HL-60/S4 treated with retinoic acid at 250 ng/mL for 4 days and 3 days (cell line): ENCODE results near the gene FMN2.

ENCODE experiments used
- in situ Hi-C: fragments of 300-500 bp; cut with MboI; formaldehyde crosslinking; loops from 2 replicates; pipeline ENCODE4 v1.7.0; 2022; ENCODE audit warnings: low sequenced_read_pairs

The FMN2 gene

DNA sequence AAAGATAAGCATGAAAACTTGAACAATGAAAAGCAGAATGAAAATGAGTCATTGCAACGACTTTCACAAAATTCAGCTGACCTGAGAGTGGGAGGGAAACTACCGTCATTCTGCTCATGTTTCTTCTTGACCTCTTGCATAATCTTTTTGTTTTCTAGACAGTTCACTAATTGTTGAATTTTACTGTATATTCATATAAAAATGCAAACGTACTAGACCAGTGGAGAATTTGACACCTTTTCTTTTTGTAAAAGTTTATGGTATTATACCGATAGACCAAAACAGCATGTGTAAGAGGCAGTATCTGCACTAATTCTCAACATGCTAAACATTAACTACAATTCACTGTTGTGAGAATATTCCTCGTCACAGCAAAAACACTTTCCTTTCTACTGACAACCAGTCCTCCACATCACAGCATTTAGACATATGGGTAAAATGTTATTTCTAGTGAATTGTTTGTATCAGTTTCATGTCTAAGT lies 382.5 kb downstream of the FMN2 start:
- in situ Hi-C loops, result no loop called here

DNA sequence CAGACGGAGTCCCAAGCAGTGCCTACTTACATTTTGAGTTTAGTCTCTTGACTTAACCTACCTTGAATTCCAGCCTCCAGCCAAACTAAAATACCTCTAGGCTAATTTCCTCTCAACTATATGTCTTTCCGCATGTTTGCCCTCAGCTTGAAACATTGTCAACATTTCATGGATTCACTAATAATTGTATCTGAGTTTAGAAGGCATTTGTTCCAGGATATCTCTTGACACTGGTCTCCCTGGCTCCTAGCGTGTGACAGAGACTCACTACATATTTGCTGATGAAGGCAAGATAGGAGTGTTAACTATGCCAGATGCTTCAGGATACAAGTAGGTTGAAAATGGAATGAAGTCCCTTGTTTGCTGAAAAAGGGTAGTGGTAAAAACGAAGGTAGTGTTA lies 384.1 kb downstream of the FMN2 start:
- in situ Hi-C loops, result no loop called here

DNA sequence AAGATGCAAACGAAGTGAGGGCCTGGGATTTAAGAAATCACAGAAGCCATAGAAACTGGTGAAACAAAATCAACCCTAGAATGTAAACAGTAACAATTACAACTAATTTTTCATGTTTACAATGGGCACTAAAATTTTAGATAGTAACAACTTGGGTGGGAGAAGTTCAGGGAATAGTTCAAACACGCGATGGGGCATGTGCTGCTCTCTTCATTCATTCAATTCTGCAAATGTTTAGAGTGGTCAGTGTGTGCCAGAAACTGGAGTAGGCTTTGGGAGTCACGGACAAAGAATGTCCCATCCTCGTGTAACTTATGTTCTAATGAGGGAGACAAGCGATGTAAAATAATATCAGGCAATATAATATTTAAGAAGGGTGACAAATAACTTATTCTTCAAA lies 386.9 kb downstream of the FMN2 start:
- in situ Hi-C loops, result no loop called here

DNA sequence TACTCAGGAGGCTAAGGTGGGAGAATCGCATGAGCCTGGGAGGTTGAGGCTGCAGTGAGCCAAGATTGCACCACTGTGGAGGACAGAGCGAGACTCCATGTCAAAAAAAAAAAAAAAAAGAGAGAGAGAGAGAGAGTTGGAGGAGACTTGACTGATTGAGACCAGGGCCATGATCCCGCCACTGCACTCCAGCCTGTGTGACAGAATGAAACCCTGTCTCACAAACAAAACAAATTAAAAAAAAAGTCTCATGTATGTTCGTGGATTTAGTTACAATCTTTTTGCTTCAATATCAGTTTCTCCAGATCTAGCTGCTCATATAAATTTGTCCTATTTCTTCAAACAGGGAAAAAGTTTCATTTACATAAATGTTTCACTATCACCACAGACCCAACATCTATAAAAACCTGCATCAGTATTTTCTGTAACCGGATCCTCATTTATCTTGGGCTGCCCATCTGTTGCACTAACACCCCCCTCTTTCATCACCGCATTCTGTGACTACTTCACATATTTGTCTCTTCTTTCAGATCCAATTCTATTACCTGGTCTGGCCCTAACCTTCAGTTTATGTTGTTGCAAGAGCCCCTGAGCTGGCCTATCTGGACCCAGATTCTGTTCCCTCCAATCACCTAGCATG lies 393.2 kb downstream of the FMN2 start:
- in situ Hi-C loops, result no loop called here

DNA sequence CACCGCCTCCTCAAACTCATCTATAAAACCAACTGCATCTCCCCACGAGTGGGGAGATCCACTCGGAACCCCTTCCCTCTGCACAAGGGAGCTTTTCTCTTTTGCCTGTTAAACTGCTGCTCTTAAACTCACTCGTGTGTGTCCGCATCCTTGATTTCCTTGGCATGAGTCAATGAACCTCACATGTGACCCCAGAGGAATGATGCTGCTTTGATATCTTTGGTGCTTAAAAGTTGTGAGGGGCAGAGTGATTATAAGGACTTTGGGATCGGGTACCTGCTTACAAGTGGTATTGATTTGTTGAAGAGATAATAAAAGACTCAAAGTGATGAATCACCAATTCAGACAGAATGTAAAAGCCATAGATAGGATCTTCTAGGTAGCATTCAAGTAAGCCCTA lies 394.9 kb downstream of the FMN2 start:
- in situ Hi-C loops, result no loop called here

DNA sequence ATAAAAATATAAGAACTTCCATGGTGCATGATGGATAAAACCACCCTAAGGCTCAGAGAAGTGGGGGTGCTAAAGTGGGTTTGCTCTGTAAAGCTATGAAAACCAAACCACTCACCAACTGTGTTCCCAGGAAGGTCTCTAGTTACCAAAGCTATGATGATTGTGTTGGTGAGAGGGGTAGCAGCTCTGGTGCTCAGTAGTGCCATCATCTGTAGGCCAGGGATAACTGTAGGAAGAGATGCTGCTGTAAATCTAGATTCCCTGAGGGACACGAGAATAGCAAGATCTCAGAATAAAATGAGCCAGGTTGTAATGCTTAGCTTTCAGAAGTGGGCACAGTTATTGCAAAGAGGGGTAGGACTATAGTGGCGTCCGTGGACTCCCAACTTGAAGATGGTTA lies 395.8 kb downstream of the FMN2 start:
- in situ Hi-C loops, result no loop called here

DNA sequence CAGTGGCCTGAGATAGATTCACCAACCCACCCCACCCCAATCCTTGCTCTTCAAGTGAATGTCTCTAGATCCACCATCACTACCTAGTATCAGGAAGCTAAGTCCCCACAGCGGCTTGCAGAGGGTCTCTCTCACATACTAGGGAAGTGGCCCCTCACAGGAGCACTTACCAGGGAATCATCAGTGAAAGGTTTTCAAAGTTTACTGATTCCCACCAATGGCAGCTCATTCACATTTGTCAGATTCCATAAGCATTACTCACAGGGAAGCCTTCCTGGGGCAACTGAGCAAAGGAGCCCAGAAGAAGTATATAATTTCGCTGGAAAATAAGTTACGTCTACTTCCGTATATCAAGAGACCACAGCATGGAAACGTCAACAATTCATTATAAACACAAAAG lies 399.5 kb downstream of the FMN2 start:
- in situ Hi-C loops, result no loop called here

DNA sequence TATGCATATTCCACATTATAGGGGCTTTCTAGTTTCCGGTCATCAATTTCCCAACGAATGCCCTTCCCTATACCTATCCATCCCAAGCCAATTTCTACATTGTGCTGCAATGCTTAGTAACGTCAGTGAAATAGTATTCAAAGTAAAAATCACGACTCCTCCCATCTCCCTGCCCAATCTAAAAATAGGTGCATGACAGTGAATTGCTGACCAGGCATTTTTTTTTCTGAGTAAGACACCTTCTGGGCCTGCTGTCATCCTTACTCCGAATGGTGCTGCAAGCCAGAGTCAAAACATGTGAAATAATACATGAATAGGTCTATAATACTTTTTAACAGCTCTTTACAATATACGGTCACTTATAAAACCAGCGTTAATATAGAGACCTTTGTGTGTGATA lies 400.1 kb downstream of the FMN2 start:
- in situ Hi-C loops, result no loop called here

DNA sequence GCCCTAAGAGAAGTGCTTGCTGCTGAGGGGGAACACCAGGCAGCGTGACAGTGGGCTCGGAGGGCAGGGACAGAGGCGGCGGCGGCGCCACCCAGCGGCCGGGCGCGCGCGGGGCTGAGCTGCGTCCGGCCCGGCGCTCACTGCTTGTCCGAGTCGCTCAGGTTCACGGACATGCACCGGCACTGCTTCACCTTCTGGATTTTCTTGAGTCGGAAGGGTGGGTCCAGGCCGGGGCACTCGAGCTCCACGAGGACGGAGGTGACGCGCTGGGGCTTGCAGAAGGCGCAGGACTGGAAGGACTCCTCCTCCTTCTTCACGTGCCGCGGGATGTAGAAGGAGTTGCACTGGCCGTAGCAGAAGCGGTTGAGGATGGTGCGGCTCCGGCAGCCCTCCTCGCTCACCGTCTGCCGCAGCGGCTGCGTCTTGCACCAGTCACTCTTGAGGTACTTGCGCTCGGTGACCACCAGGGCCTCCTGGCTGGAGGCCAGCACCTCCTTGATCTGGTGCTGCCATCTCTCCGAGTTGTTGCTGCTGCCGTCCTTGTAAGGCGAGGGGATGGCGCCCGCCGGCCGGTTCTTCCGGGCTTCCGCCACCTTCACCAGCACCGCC lies 401.3 kb downstream of the FMN2 start:
- in situ Hi-C loops, result no loop called here

DNA sequence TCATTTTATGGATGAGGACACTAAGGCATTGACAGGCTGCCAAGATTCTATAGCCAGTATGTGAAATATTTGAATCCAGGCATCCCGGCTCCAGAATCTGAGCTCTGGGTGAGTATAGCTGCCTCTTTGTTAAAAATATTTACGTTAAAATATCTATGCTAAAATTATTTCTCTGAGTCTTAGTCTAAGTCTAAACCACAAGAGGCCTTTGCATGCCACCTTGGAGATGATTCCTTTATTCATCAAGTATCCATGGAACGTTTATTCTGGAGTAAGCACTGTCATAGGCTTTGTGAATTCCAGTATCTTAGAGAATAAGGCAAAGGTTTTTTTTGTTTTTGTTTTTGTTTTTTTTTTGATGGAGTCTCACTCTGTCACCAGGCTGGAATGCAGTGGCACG lies 403.9 kb downstream of the FMN2 start:
- in situ Hi-C loops, result no loop called here

DNA sequence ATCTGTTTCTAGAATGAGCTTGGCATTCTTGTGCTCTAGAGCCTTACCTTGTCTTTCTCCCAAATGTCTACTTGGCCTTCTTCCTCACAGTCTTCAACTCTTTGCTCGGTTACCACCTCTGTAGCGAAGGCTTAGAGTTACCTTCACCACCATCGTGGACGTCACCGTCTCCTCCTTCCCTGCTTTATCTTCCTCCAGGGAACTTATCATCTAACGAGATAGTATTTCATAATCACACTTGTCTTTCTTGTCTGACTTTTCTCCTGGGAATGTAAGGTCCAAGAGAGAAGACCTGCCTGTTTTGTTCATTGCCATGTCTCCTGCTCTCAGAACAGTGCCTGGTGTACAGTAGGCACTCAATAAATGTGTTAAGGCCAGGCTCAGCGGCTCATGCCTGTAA lies 404.7 kb downstream of the FMN2 start:
- in situ Hi-C loops, result no loop called here

DNA sequence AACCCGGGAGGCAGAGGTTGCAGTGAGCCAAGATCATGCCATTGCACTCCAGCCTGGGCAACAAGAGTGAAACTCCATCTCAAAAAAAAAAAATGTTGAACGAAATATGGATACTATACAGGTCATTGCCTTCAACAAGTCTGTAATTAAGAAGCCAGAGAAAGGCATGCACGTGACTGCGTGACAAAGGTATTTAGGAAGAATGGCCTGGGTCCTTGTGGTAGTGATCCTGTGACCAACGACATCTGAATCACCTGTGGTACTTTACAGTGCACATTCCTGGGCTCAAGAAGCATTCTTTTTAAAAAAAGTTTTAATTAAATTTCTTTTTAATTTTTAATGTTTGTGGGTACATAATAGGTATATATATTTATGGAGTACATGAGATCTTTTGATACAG lies 405.3 kb downstream of the FMN2 start:
- in situ Hi-C loops, result no loop called here

DNA sequence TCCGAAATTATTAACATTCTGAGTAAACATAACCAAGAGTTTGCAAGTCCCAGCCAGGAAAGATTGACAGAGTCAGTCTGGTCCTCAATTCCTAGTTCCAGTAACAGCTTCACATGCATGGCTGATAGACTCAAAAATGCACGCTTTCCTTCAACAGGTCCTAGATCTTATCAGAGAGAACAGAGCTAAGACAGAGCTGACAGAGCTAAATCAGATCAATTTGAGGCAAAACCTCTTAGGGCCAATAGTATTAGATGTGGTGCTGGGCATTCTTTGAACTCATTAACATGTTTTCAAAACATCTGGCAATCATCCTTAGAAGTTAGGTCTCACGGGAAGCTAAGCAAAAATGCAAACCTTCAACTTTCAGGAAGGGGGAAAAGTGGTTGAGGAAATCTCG lies 406.2 kb downstream of the FMN2 start:
- in situ Hi-C loops, result no loop called here

DNA sequence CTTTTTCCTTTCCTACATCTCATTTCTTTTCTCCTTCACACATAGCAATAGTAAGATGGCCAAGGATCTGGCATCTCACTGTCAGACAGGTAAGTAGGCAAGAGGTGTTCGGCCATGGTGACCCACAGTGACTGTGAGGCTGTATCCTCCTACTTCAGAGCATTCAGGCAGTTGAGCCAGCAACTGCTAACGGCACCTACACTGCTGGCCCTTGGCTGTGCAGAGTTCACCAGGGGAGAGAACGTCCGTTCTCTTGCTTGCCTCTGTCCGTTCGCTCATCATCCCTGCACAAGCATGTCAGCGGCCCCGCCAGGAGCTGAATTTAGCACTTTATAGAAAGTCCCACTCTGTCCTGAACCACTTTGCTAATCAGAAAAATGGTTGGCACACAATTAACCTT lies 406.7 kb downstream of the FMN2 start:
- in situ Hi-C loops, result no loop called here

DNA sequence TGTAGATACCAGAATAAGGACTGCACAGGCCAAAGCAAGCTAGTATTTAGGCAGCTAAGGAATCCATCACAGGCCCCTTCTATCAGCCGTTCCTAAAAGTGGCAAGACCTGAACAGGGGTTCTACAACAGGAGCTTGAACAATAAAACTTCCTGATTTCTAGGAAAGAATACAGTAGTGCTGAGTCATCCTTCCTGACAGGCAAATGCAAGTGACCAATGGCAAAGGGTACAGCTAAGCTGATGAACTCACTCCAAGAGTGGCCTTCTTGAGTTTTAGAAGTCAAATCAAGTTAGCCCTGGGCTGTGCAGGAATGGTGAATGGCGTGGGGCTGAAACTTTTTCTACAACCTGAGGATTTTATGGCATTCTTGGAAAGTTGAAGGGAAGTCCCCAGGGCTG lies 407.3 kb downstream of the FMN2 start:
- in situ Hi-C loops, result no loop called here

DNA sequence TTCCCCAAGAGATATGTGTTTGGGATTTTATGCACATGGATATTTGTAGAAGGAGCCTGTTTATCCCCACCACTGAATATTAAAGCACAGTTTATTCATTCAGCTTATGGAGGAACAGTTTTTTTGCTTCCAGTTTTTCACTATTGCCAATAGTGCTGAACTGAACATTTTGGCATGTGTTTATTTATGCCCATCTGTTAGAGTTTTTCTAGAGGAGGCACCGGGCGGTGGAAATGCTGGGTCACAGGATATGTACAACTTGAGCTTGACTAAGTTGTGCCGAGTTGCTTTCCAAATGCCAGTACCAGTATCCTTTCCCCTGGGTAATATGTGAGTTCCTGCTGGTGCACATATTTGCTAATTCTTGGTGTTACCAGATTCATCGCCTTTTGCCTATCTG lies 409.0 kb downstream of the FMN2 start:
- in situ Hi-C loops, result no loop called here

DNA sequence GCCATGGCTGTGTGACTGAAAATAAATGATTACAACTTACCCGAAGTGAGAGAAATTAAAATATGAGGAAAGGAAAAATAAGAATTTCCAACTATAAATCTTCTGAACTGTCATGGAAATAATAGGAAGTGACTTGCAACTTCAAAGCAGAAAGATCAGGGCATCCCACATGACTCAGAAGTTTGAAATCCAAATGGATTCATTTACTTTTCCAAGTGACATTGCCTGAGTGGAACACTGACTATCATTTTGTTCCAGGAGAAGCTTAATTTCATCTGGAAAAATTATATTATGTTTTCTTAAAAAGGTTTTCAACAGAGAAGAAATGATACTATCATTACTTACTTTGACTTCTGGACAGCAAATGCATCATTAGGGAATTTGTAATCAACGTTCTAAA lies 409.4 kb downstream of the FMN2 start:
- in situ Hi-C loops, result no loop called here

DNA sequence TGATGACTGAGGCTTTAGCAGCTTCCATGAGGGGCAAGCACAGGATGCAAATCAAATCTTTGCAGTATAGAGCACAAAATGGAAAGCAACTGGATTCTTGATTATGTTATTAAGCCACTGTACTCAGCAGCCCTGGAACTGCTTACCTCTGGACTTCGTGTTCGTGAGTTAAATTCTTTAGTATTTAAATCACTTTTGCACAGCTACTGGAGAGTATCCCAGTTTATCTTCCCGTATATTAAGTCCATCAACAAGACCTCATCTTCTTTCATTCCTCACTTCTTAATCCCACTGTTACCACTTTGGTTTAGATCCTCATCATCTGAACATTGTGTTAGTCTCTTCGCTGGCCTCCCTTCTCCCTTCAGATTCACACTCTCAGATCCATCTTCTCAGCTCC lies 411.4 kb downstream of the FMN2 start:
- in situ Hi-C loops, result no loop called here

DNA sequence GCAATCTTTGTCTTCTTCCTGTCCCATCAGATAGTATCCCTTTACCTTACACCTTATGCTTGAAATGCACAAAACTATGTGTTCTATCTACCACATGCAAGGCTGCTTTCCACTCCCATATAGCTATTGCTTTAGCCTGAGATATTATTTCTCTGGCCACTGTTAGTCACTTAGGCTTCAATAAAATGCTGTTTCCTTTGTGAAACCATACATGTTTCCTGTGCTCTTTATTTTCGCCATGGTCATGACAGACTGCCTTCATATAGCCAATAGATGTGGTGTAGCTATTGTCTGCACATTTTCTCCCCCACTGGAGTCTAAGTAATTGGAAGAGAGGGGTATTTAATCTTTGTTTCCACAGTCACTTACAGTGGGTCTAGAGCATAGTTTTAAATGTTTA lies 411.9 kb downstream of the FMN2 start:
- in situ Hi-C loops, result no loop called here

DNA sequence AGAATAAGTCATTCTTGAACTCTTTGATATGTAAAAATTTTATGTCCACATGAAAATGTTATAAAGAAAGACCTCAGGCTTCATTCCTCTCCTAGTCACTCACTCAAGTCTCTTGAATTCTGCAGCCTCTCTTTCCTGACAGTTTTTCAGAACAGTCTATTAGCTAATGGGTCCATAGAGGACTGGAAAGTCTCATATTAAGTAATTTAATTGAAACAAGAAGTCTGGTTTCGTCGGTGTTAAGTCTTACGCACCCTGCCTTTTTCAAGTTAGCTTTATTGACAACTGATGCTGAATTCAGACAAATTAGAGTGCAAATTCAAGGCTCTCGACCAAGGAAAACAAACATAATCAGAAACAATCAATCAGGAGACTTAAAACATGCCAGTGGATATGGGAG lies 414.5 kb downstream of the FMN2 start:
- in situ Hi-C loops, result no loop called here

DNA sequence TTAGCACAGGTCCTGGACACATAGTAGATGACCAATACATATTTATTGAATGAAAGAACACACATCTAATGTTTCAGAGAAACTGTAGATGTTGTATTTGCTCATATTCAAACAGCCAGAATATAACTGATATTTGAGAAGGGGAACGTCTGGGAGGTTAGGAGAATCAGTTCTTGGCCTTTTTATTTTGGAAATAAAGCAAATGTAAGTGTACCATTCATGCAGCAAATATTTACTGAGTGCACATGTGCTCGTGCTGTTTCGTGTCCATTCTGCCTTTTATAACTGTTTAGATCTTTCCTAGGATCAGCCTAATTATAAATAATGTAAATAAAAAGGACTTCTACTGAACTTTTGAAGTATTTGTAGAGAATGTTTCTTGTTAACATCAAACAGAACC lies 416.5 kb downstream of the FMN2 start:
- in situ Hi-C loops, result no loop called here

DNA sequence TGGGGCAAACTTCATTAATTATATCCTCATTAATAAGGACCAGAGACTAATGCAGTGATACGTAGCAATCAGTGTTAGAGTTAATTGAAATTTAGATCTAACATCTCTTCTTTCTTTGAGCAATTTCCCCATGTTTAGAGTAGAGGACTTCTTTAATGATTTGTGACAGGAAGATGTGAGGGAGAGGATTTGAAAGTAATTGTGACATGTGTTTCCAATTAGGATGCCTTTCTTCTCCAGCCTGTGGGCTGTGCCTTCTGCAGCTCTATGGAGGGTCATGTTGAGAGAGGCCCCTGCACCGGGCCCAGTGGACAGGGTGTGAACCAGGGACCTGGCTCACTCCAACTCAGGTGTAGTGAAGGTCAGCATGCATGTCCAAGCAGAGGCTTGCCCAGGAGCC lies 417.3 kb downstream of the FMN2 start:
- in situ Hi-C loops, result no loop called here

DNA sequence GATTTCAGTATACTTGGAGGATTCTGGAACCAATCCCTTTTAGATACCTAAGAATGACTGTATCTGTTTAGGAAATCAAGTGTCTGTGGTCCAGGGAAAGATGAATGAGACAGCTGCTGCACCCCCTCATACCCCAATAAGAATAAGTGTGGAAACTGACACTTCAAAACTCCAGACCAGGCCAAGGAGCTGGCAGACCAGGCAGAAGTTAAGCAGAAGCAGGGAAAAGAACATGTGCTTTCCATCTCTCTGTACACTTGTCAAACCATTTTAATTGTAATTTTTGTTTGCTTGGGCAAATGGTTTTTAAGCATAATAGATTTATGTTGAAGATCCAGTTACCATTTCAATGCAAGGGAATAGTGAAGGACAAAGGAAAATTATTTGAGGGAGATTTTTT lies 420.1 kb downstream of the FMN2 start:
- in situ Hi-C loops, result no loop called here
